ENCODE data around the gene PLEKHO2. TPM values are rescaled to one million over a fixed set of nuclear protein-coding genes. Genes with fewer than 3 reads are reported as not detected.

Gene PLEKHO2
- total and polyA plus RNA-seq, 2 experiments from 2014 or later = 9.0 to 29.4 TPM

DNA sequence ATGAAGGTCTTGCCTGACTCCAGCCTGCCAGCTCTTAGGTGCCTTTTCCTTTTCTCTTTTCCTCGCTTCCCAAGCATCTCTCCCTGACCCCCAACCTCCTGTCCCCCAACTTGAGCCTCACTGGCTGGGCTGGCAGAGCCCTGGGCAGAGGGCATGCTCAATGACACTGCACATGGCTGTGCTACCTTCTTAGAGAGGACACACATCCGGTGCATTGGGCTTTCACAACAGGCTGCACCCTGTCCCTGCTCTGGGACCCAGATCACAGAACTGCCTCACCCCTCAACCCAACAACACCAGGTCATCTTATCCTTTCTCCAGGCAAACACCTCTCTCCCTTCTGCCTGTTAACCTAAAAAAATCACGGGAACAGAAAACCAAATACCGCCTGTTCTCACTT, 62.5 kb downstream of the PLEKHO2 start:
- H3K9me3 Mint-ChIP-seq = peaks cover 40% of the 10 kb centered on the region
- Histone ChIP-seq H3K9me2 (ENCODE audit: insufficient read depth) (no peaks in the 10 kb centered on the region), H3K4me2 (peak overlapping the region; percentile 67), H3K27ac (ENCODE audit: low read depth) (no peak overlapping the region), H3K36me3 (ENCODE audit: insufficient read depth) (peaks cover 6% of the 10 kb centered on the region; the same call in 1 of the 2 replicates), H3K79me2 (replicated peaks; ENCODE audit: insufficient read depth) (no peaks in the 10 kb centered on the region), H2AFZ (0 out of 2 replicates have a peak overlapping the region, but pooled peaks have one; percentile 48), H3K4me3 (peak overlapping the region; percentile 48), H3F3A (replicated peaks; ENCODE audit: low read depth) (peaks cover 5% of the 10 kb centered on the region), H3K27me3 (ENCODE audit: insufficient read depth) (no peaks in the 10 kb centered on the region), H3K4me1 (ENCODE audit: insufficient read depth) (peaks cover 11% of the 10 kb centered on the region; the same call in 1 of the 2 replicates), H4K20me1 (replicated peaks; ENCODE audit: insufficient read depth) (no peaks in the 10 kb centered on the region)
- peaks cover 25% of the 10 kb centered on the region for H3K36me3 Mint-ChIP-seq (ENCODE audit: low read depth)
- H3K4me3 Mint-ChIP-seq = peak overlapping the region; percentile 4; the same call in 2 of the 3 replicates
- TF ChIP-seq, protein P1, sequence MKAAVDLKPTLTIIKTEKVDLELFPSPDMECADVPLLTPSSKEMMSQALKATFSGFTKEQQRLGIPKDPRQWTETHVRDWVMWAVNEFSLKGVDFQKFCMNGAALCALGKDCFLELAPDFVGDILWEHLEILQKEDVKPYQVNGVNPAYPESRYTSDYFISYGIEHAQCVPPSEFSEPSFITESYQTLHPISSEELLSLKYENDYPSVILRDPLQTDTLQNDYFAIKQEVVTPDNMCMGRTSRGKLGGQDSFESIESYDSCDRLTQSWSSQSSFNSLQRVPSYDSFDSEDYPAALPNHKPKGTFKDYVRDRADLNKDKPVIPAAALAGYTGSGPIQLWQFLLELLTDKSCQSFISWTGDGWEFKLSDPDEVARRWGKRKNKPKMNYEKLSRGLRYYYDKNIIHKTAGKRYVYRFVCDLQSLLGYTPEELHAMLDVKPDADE (IDR thresholded peaks at IDR 0.05) = no peak
- no peak for TF ChIP-seq EZH2 (IDR thresholded peaks at IDR 0.05; ENCODE audit: low read depth, unreplicated experiment)
- peaks cover 12% of the 10 kb centered on the region for H3K4me1 Mint-ChIP-seq
- ATAC-seq (no peak), DNase-seq (ENCODE audit: low spot score) (no peak)
- peaks cover 18% of the 10 kb centered on the region for H3K27me3 Mint-ChIP-seq (ENCODE audit: insufficient read depth, low read depth, poor library complexity)
- H3K27ac Mint-ChIP-seq = no peak overlapping the region; the same call in 1 of the 2 replicates

DNA sequence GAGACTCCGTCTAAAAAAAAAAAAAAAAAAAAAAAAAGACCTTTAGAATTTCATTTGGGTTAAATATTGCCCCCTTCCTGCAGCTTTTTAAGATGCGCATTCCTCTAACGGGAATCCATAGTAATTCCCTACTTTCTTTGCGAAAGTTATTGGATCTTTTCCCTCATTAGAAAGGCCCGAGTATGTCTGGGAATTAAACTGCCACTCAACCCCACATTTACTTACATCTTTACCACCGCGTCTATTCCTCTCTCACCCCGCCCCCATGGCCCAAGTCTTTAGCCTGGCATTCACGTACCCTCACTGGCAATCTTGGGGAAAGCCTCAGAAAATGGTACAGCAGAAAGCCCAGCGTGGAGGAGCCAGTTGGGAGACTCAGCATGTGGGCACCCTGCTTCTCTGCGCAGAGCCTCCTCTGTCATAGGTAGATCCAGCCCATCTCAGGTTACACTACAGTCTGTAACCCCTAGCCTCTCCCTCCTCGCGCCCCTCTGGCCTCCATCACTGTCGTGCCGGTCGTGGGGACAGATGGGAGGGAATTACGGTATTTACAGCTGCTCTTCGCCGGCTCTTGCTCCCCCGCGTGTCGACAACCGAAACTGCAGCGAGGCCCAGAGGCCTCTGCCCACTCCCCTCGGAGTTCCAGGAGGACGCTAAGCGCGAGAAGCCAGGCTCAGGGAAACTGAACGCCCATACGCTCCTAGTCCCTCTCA, 63.6 kb downstream of the PLEKHO2 start:
- Histone ChIP-seq H3K4me3 (peak overlapping the region; percentile 48), H2AFZ (no peak overlapping the region), H3K4me2 (peak overlapping the region; percentile 67), H3K4me1 (ENCODE audit: insufficient read depth) (peaks cover 11% of the 10 kb centered on the region; the same call in 1 of the 2 replicates), H3K27me3 (ENCODE audit: insufficient read depth) (peaks cover 9% of the 10 kb centered on the region; the same call in 1 of the 2 replicates), H3F3A (replicated peaks; ENCODE audit: low read depth) (peaks cover 5% of the 10 kb centered on the region), H3K79me2 (replicated peaks; ENCODE audit: insufficient read depth) (no peaks in the 10 kb centered on the region), H3K27ac (ENCODE audit: low read depth) (peak overlapping the region; percentile 85), H4K20me1 (replicated peaks; ENCODE audit: insufficient read depth) (no peaks in the 10 kb centered on the region), H3K36me3 (ENCODE audit: insufficient read depth) (peaks cover 6% of the 10 kb centered on the region; the same call in 1 of the 2 replicates), H3K9me2 (ENCODE audit: insufficient read depth) (no peaks in the 10 kb centered on the region)
- Mint-ChIP-seq H3K36me3 (ENCODE audit: low read depth) (peaks cover 21% of the 10 kb centered on the region), H3K27me3 (ENCODE audit: insufficient read depth, low read depth, poor library complexity) (peaks cover 19% of the 10 kb centered on the region), H3K9me3 (peaks cover 38% of the 10 kb centered on the region), H3K4me1 (peaks cover 10% of the 10 kb centered on the region), H3K4me3 (peak overlapping the region; percentile 73), H3K27ac (peak overlapping the region; percentile 94)
- DNase-seq (ENCODE audit: low spot score) = peak; percentile 98
- TF ChIP-seq POLR2AphosphoS5 (IDR thresholded peaks at IDR 0.05; ENCODE audit: low read depth) = peak; percentile 75
- TF ChIP-seq, protein P2, sequence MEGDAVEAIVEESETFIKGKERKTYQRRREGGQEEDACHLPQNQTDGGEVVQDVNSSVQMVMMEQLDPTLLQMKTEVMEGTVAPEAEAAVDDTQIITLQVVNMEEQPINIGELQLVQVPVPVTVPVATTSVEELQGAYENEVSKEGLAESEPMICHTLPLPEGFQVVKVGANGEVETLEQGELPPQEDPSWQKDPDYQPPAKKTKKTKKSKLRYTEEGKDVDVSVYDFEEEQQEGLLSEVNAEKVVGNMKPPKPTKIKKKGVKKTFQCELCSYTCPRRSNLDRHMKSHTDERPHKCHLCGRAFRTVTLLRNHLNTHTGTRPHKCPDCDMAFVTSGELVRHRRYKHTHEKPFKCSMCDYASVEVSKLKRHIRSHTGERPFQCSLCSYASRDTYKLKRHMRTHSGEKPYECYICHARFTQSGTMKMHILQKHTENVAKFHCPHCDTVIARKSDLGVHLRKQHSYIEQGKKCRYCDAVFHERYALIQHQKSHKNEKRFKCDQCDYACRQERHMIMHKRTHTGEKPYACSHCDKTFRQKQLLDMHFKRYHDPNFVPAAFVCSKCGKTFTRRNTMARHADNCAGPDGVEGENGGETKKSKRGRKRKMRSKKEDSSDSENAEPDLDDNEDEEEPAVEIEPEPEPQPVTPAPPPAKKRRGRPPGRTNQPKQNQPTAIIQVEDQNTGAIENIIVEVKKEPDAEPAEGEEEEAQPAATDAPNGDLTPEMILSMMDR (conservative IDR thresholded peaks at IDR 0.05; ENCODE audit: low read depth in 2 of 2) = peak; percentile 74 to 88
- peak; percentile 55; the same call in 1 of the 2 replicates for TF ChIP-seq CREB1 (CRISPR knock-in tag; IDR thresholded peaks at IDR 0.05; ENCODE audit: low read depth)
- TF ChIP-seq NANOG (IDR thresholded peaks at IDR 0.05; ENCODE audit: borderline replicate concordance) = no peak
- peak; percentile 99 for ATAC-seq
